BLaER1 (cell line): ENCODE results near the gene DMBX1.
A peak's percentile ranks its signal among the peaks of the same experiment; 100 is the strongest.

ENCODE experiments used
- H3K27ac ChIP-seq: shearing (Covaris generic); formaldehyde crosslinking; 2 replicates; pipeline ENCODE4 v1.8.1; 2022
- H3K27me3 ChIP-seq: shearing (Covaris generic); formaldehyde crosslinking; 2 replicates; pipeline ENCODE4 v1.8.1; 2022
- H3K36me3 ChIP-seq: shearing (Covaris generic); formaldehyde crosslinking; 2 replicates; pipeline ENCODE4 v1.8.1; 2022
- H3K4me1 ChIP-seq: shearing (Covaris generic); formaldehyde crosslinking; 2 replicates; pipeline ENCODE4 v1.8.1; 2022
- H3K4me2 ChIP-seq: shearing (Covaris generic); formaldehyde crosslinking; 2 replicates; pipeline ENCODE4 v1.8.1; 2022
- H3K4me3 ChIP-seq: shearing (Covaris generic); formaldehyde crosslinking; 2 replicates; pipeline ENCODE4 v1.8.1; 2022
- H3K9ac ChIP-seq: shearing (Covaris generic); formaldehyde crosslinking; 2 replicates; pipeline ENCODE4 v1.8.1; 2022
- H3K9me3 ChIP-seq: shearing (Covaris generic); formaldehyde crosslinking; 2 replicates; pipeline ENCODE4 v1.8.1; 2022
- H4K20me1 ChIP-seq: shearing (Covaris generic); formaldehyde crosslinking; 2 replicates; pipeline ENCODE4 v1.8.1; 2022
- Cebpa-rat ChIP-seq: shearing (Covaris generic); IDR thresholded peaks from 2 replicates; pipeline ENCODE4 v1.8.1; 2022

Gene DMBX1

DNA sequence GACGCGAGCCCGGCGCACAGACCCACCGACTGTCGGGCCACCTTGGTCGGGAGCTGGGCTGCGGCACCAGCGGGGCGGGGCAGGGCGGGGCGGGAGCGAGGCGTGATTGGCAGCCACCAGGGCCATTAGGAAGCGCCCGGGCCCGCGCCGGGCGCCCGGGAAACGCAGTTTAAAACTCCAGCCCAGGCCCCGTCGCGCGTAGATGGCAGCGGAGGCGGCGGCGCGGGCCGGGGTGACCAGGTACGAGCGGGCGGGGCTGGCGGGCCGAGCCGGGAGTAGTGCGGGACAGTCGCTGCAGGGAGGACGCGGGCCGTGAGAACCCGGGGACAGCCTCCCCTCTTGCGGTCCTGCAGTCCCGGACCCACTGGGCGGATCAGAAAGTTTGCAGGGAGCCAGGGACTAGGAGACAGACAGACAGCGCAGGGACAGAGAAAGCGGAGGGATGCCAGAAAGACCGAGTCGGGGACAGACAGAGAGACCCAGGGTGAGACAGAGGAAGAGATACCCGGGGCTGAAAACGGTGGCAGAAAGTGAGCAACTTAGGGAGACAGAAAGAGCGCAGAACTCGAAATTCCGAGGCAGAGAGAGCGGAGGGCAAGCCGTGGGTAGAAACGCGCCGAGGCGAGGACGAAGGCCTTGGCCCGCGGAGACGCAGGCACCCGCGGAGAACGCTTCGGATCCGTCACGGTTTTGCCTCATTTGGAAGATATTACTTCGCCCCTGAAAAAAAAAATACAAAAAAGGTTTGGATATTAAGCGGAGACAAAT lies at the start of gene DMBX1:
Gene DMBX1, plus strand, starts transcription at position 199 of the 768 bp plus-strand sequence. CDS start 17,175 bp downstream, outside the sequence.
- Histone ChIP-seq H3K9me3 (no peaks in the 10 kb centered on the region), H3K27me3 (peaks cover 100% of the 10 kb centered on the region), H3K4me2 (peak within 1 kb of the TSS; percentile 57), H3K27ac (no peak within 1 kb of the TSS), H4K20me1 (peaks cover 69% of the 10 kb centered on the region), H3K4me1 (peaks cover 11% of the 10 kb centered on the region; the same call in 1 of the 2 replicates), H3K9ac (no peak within 1 kb of the TSS), H3K4me3 (0 out of 2 replicates have a peak within 1 kb of the TSS, but pooled peaks have one; percentile 44), H3K36me3 (no peaks in the 10 kb centered on the region)
- no peak for TF ChIP-seq Cebpa-rat

DNA sequence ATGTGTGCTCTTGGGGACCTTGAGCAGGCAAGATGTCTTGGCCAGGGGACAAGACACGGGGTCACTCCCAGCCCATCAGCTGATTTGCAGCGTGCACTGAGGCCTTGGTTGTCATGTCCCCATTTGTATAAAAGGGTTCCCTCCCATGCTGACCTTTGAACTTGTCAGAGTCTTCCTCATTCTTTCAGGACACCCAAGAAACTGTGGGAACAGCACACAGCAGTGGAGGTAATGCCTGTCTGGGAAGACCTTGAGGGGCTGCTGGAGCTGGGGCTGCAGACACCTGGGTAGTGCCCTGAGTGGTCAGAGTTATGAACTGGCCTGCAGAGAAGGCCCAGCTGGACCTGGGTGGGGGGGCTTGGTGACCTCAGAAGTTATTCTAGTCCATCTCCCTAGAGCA lies 49.2 kb upstream of the DMBX1 start:
- Histone ChIP-seq H3K9ac (no peak overlapping the region), H3K36me3 (no peaks in the 10 kb centered on the region), H4K20me1 (no peaks in the 10 kb centered on the region), H3K27ac (no peak overlapping the region), H3K4me2 (no peak overlapping the region), H3K27me3 (no peaks in the 10 kb centered on the region), H3K9me3 (no peaks in the 10 kb centered on the region), H3K4me3 (no peak overlapping the region), H3K4me1 (peaks cover 23% of the 10 kb centered on the region)
- no peak for TF ChIP-seq Cebpa-rat

DNA sequence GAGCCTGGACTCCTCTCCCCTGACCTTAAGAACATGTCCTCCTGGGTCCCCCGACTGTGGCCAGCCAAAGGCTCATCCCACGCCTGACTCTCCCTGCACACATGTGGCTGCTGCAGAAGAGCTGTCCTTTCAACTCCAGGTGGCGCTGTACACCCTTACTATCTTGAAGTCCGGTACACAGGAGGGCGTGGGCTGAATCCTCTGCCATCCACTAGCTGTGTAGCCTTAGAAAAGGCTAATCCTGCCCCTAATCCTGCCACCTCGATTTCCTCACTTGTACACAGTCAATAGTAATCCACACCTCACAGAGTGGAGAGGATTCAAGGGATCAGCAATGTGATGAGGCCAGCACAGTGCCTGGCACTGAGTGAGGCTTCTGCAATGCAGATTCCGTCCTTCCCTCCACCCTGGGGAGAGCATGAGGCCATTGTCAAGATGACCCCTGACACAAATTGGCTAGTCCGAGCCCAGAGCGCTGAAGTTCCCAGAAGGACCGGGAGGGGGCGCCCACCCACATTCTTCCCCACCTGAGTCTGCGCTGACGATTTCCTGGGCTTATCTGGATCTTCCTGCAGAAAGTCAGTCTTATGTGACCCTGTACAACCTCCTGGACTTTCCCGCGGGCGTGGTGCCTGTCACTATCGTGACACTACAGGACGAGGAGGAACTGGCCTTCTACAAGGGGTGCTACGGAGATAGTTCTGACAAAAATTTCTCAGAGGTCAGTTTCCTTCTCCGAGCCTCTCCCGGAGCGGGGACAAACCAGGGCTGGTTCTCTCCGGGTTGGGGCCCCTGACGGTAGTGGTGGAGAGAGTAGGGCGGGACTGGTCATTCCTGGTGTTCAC lies 47.1 kb upstream of the DMBX1 start:
- H3K4me2 ChIP-seq: peak overlapping the region; percentile 81
- H3K4me3 ChIP-seq: peak overlapping the region; percentile 64
- peaks cover 27% of the 10 kb centered on the region for H3K4me1 ChIP-seq
- 0 out of 2 replicates have a peak overlapping the region, but pooled peaks have one; percentile 11 for H3K9ac ChIP-seq
- peaks cover 10% of the 10 kb centered on the region for H3K27me3 ChIP-seq
- H4K20me1 ChIP-seq: peaks cover 6% of the 10 kb centered on the region
- no peaks in the 10 kb centered on the region for H3K36me3 ChIP-seq
- H3K27ac ChIP-seq: no peak overlapping the region
- no peak for TF ChIP-seq Cebpa-rat
- no peaks in the 10 kb centered on the region for H3K9me3 ChIP-seq

DNA sequence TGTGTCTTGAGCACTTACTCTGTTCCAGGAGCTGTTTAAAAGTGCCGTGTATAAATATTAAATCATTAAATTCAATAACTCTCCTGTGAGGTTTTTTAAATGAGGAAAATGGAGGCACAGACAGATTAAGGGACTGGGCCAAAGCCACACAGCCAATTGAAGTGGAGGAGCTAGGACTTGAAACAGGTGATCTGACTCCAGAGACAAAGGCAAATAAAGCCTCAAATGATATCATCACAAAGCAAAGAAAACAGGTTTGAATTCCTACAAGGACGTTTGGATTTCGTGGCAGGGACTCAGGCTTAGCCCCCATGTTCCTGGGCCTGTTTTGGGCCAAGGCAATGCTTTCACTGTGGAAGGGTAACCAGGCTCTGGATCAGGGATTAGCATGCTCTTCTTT lies 45.2 kb upstream of the DMBX1 start:
- Histone ChIP-seq H3K36me3 (no peaks in the 10 kb centered on the region), H3K4me2 (no peak overlapping the region), H4K20me1 (peaks cover 25% of the 10 kb centered on the region), H3K9me3 (no peaks in the 10 kb centered on the region), H3K27ac (no peak overlapping the region), H3K4me1 (peaks cover 12% of the 10 kb centered on the region), H3K9ac (no peak overlapping the region), H3K27me3 (peaks cover 29% of the 10 kb centered on the region), H3K4me3 (no peak overlapping the region)
- no peak for TF ChIP-seq Cebpa-rat

DNA sequence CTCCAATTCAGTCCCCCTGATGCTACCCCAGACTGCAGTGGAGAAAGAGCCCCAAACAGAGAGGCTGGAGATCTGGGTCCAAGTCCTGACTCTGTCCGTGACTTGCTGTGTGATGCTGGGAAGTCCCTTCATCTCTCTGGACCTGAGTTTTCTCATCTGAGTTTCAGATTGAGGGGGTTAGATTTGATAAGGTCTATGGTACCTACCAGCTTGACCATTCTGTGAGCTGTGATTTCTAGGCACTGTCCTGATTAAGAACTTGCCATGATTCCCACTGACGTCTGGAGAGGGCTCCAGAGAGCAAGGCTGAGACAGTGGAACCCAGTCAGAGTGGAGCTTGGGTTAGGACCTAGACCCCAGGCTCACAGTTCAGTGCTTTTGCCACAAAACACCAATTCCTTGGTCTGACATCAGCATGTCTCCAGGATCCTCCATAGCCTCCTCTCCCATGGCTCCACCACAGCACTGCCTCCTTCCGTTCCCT lies 43.8 kb upstream of the DMBX1 start:
- no peaks in the 10 kb centered on the region for H3K9me3 ChIP-seq
- peaks cover 25% of the 10 kb centered on the region for H4K20me1 ChIP-seq
- 0 out of 2 replicates have a peak overlapping the region, but pooled peaks have one; percentile 7 for H3K4me2 ChIP-seq
- H3K9ac ChIP-seq: no peak overlapping the region
- TF ChIP-seq Cebpa-rat: no peak
- no peak overlapping the region for H3K27ac ChIP-seq
- no peak overlapping the region for H3K4me3 ChIP-seq
- H3K36me3 ChIP-seq: no peaks in the 10 kb centered on the region
- H3K4me1 ChIP-seq: peaks cover 12% of the 10 kb centered on the region
- peaks cover 42% of the 10 kb centered on the region for H3K27me3 ChIP-seq

DNA sequence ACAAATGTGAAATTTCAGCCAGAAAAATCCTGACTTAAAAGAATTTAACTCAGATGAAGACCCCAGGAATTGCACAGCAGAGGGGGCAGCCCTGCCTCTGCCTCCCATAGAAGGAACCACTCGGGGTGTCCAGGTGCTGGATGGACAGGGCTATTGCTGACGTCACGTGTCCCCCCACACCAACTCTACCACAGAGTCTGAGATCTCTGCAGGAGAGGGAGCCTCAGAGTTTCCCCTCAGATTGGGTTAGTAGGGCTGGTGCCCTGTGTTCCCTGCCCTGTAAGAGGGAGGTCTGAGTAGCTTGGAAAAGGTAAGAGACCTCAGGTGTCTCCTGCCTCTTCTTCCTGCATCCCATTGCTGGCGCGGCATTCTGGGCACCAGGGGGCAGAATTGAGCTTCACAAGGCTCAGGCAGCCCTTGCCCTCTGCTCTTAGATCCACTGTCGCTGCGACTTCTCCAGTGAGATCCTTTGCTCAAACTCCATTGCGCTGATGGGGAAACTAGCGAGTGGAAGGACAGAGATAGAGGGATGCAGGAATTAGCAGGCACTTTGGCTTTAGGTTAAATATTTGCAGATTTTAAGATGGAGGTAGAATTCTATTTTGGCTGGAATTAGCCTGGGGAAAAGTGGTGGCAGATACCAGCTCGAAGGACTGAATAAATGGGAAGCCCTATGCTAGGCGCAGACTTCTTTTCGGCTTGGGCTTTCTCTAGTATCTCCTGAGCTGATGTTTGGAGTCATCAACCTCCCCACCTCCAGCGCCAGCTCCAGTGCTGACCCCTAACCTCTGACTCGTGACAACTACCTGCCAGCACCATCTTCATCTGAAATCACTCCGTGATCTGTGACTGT lies 42.8 kb upstream of the DMBX1 start:
- H4K20me1 ChIP-seq: peaks cover 25% of the 10 kb centered on the region
- H3K27ac ChIP-seq: no peak overlapping the region
- H3K9me3 ChIP-seq: no peaks in the 10 kb centered on the region
- H3K27me3 ChIP-seq: peaks cover 47% of the 10 kb centered on the region
- peaks cover 12% of the 10 kb centered on the region for H3K4me1 ChIP-seq
- no peak overlapping the region for H3K9ac ChIP-seq
- no peak for TF ChIP-seq Cebpa-rat
- H3K4me2 ChIP-seq: no peak overlapping the region
- H3K36me3 ChIP-seq: no peaks in the 10 kb centered on the region
- H3K4me3 ChIP-seq: no peak overlapping the region

DNA sequence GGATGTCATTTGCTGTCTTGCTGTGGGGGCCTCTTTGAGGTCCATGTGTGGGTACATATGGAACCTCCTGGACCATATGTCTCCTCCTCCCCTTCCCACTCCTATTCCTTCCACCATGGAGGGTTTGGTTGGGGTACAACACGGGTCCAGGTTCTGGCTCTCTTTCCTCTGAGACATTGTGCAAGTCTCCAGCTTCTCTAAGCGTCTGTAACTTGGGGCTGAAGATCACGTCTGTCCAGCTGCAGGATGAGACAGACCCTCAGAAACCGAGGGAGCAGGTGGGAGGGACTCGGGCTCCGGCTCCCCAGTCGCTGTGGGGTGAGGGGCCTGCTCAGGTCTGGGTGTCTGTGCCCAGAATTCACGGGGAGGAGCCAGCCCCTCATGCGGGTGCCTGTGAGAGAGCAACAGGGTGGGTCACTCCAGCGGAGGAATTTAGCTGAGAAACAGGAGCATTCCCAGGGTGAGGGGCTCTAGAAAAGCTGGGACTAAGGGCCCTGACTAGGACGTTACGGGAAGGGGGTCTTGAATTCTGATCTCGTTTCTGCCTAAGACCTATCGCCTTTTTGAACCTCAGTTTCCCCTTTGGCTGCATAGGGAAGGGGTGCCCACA lies 42.0 kb upstream of the DMBX1 start:
- Histone ChIP-seq H3K36me3 (no peaks in the 10 kb centered on the region), H3K9me3 (no peaks in the 10 kb centered on the region), H3K9ac (no peak overlapping the region), H3K4me2 (no peak overlapping the region), H3K27me3 (peaks cover 47% of the 10 kb centered on the region), H3K27ac (no peak overlapping the region), H3K4me1 (peaks cover 12% of the 10 kb centered on the region), H3K4me3 (no peak overlapping the region), H4K20me1 (peaks cover 25% of the 10 kb centered on the region)
- no peak for TF ChIP-seq Cebpa-rat

DNA sequence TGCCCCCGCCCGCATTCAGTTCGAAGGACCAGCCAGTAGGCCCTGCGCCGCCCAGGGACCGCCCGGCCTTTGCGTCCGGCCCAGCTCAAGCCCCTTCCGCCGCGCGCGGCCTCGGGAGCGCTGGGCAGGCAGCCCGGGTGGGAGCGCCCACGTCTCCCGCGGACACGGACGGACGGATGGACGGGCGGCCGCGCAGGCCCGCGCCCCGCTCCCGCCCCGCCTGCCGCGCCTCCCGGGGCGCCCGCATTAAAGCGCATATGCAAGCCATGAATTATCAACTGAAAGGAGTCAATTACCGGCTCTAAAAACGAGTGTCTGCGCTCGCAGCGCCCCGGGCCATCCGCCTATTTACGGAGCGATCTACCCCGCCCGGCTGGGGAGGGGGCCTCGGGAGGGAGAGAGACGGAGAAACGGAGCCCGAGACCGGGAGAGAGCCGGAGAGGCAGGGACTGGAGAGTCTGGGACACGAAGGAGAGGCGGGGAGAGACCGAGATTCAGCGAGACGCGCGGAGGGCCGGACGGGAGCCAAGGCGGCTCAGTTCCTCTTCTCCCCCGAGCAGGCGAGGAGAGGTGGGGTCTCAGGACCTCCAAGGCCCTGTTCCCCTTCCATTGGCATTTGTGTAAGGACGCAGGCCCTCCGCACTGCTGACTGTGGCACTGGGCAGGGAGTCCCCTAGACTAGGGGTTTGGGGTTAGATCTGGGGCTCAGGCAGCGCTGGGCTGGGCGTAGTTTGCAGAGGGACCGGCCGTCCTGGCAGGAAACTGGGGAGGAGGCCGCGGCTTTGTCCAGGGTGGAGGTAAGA lies 41.3 kb upstream of the DMBX1 start:
- Histone ChIP-seq H3K27ac (no peak overlapping the region), H4K20me1 (peaks cover 25% of the 10 kb centered on the region), H3K9me3 (no peaks in the 10 kb centered on the region), H3K4me2 (no peak overlapping the region), H3K9ac (no peak overlapping the region), H3K4me3 (no peak overlapping the region), H3K4me1 (peaks cover 7% of the 10 kb centered on the region), H3K27me3 (peaks cover 47% of the 10 kb centered on the region), H3K36me3 (no peaks in the 10 kb centered on the region)
- TF ChIP-seq Cebpa-rat: no peak
